ENCODE data around the gene IGF1. TPM values are rescaled to one million over a fixed set of nuclear protein-coding genes. Genes with fewer than 3 reads are reported as not detected.

IGF1 gene
- total RNA-seq, 5 donors from 2014 or later (not counting 1 experiment from before 2014, with no cell fraction given): 0.26 to 0.32 TPM; not detected in 3

- Mint-ChIP-seq H3K27me3 (peaks cover 3 to 4% of the 10 kb centered on the region in 2 donors), H3K4me1 (no peaks in the 10 kb centered on the region), H3K9me3 (no peaks in the 10 kb centered on the region), H3K27ac (no peak overlapping the region), H3K4me3 (no peak overlapping the region), H3K36me3 (no peaks in the 10 kb centered on the region)
- no peak overlapping the region for H3K4me3 ChIP-seq (ENCODE audit: control insufficient read depth in 1 of 2, extremely low read depth in 1 of 2, low read length in 1 of 2)
- no CpG with 5 or more reads among the region's 4 CpGs for WGBS (ENCODE audit: insufficient coverage)
- no peaks in the 10 kb centered on the region for H3K9me3 ChIP-seq
- no peaks in the 10 kb centered on the region for H3K4me1 ChIP-seq (ENCODE audit: control insufficient read depth in 1 of 2, extremely low read depth in 1 of 2, insufficient read depth in 2 of 2, low read length in 2 of 2)
- H3K27me3 ChIP-seq (replicated peaks in 1 of 2; ENCODE audit: control insufficient read depth in 2 of 2, extremely low read depth in 1 of 2, insufficient read depth in 2 of 2, low read length in 1 of 2): no peaks in the 10 kb centered on the region
- H3K27ac ChIP-seq (ENCODE audit: low read length): no peak overlapping the region
- no peaks in the 10 kb centered on the region for H3K36me3 ChIP-seq (ENCODE audit: control insufficient read depth in 2 of 2, extremely low read depth in 1 of 2, insufficient read depth in 1 of 2, low read length in 1 of 2)
- ATAC-seq (replicated peaks in 1 of 4) (no peak), DNase-seq (no peak)
- ChIA-PET CTCF (no interaction called here), POLR2A (no interaction called here)
Measured at GRCh38 chr12:102408487-102409297, 71.7 kb downstream of the IGF1 start.

GRCh38 chr12:102407776-102408486 lies 72.4 kb downstream of the IGF1 start:
- ChIA-PET CTCF (no interaction called here), POLR2A (no interaction called here)
- H3K4me3 Mint-ChIP-seq: no peak overlapping the region
- H3K4me1 Mint-ChIP-seq: no peaks in the 10 kb centered on the region
- ATAC-seq (replicated peaks in 1 of 4) (no peak), DNase-seq (no peak)
- H3K9me3 ChIP-seq: no peaks in the 10 kb centered on the region
- H3K27me3 Mint-ChIP-seq: peaks cover 3 to 4% of the 10 kb centered on the region in 2 donors
- H3K4me3 ChIP-seq (ENCODE audit: control insufficient read depth in 1 of 2, extremely low read depth in 1 of 2, low read length in 1 of 2): no peak overlapping the region
- H3K4me1 ChIP-seq (ENCODE audit: control insufficient read depth in 1 of 2, extremely low read depth in 1 of 2, insufficient read depth in 2 of 2, low read length in 2 of 2): no peaks in the 10 kb centered on the region
- WGBS (ENCODE audit: insufficient coverage): no CpG with 5 or more reads among the region's 3 CpGs
- no peaks in the 10 kb centered on the region for H3K36me3 Mint-ChIP-seq
- no peak overlapping the region for H3K27ac Mint-ChIP-seq
- H3K36me3 ChIP-seq (ENCODE audit: control insufficient read depth in 2 of 2, extremely low read depth in 1 of 2, insufficient read depth in 1 of 2, low read length in 1 of 2): no peaks in the 10 kb centered on the region
- H3K9me3 Mint-ChIP-seq: no peaks in the 10 kb centered on the region
- H3K27ac ChIP-seq (ENCODE audit: low read length): no peak overlapping the region
- no peaks in the 10 kb centered on the region for H3K27me3 ChIP-seq (replicated peaks in 1 of 2; ENCODE audit: control insufficient read depth in 2 of 2, extremely low read depth in 1 of 2, insufficient read depth in 2 of 2, low read length in 1 of 2)

GRCh38 chr12:102406033-102406584 lies 74.3 kb downstream of the IGF1 start:
- H3K9me3 Mint-ChIP-seq: no peaks in the 10 kb centered on the region
- H3K4me1 ChIP-seq (ENCODE audit: control insufficient read depth in 1 of 2, extremely low read depth in 1 of 2, insufficient read depth in 2 of 2, low read length in 2 of 2): no peaks in the 10 kb centered on the region
- peaks cover 3 to 4% of the 10 kb centered on the region in 2 donors for H3K27me3 Mint-ChIP-seq
- H3K36me3 Mint-ChIP-seq: no peaks in the 10 kb centered on the region
- H3K27ac ChIP-seq (ENCODE audit: low read length): no peak overlapping the region
- ChIA-PET CTCF (no interaction called here), POLR2A (no interaction called here)
- no peaks in the 10 kb centered on the region for H3K27me3 ChIP-seq (replicated peaks in 1 of 2; ENCODE audit: control insufficient read depth in 2 of 2, extremely low read depth in 1 of 2, insufficient read depth in 2 of 2, low read length in 1 of 2)
- H3K4me3 ChIP-seq (ENCODE audit: control insufficient read depth in 1 of 2, extremely low read depth in 1 of 2, low read length in 1 of 2): no peak overlapping the region
- H3K36me3 ChIP-seq (ENCODE audit: control insufficient read depth in 2 of 2, extremely low read depth in 1 of 2, insufficient read depth in 1 of 2, low read length in 1 of 2): no peaks in the 10 kb centered on the region
- DNase-seq (no peak), ATAC-seq (replicated peaks in 1 of 4) (no peak)
- H3K27ac Mint-ChIP-seq: no peak overlapping the region
- WGBS (ENCODE audit: insufficient coverage): 72% methylated on average over 6 of the region's 7 CpGs
- H3K9me3 ChIP-seq: no peaks in the 10 kb centered on the region
- H3K4me1 Mint-ChIP-seq: no peaks in the 10 kb centered on the region
- H3K4me3 Mint-ChIP-seq: no peak overlapping the region

GRCh38 chr12:102401087-102401486 lies 79.3 kb downstream of the IGF1 start:
- ChIA-PET POLR2A (no interaction called here), CTCF (no interaction called here)
- DNase-seq (no peak), ATAC-seq (replicated peaks in 1 of 4) (no peak)
- H3K9me3 ChIP-seq: no peaks in the 10 kb centered on the region
- 82% methylated on average over 1 of the region's 2 CpGs for WGBS (ENCODE audit: insufficient coverage)
- Mint-ChIP-seq H3K9me3 (no peaks in the 10 kb centered on the region), H3K36me3 (no peaks in the 10 kb centered on the region), H3K27ac (no peak overlapping the region), H3K4me3 (no peak overlapping the region), H3K4me1 (no peaks in the 10 kb centered on the region), H3K27me3 (peaks cover 4 to 6% of the 10 kb centered on the region in 2 donors)
- no peak overlapping the region for H3K4me3 ChIP-seq (ENCODE audit: control insufficient read depth in 1 of 2, extremely low read depth in 1 of 2, low read length in 1 of 2)
- no peaks in the 10 kb centered on the region for H3K36me3 ChIP-seq (ENCODE audit: control insufficient read depth in 2 of 2, extremely low read depth in 1 of 2, insufficient read depth in 1 of 2, low read length in 1 of 2)
- no peaks in the 10 kb centered on the region for H3K27me3 ChIP-seq (replicated peaks in 1 of 2; ENCODE audit: control insufficient read depth in 2 of 2, extremely low read depth in 1 of 2, insufficient read depth in 2 of 2, low read length in 1 of 2)
- H3K4me1 ChIP-seq (ENCODE audit: control insufficient read depth in 1 of 2, extremely low read depth in 1 of 2, insufficient read depth in 2 of 2, low read length in 2 of 2): no peaks in the 10 kb centered on the region
- no peak overlapping the region for H3K27ac ChIP-seq (ENCODE audit: low read length)

GRCh38 chr12:102399653-102400052 lies 80.7 kb downstream of the IGF1 start:
- Histone ChIP-seq H3K36me3 (ENCODE audit: control insufficient read depth in 2 of 2, extremely low read depth in 1 of 2, insufficient read depth in 1 of 2, low read length in 1 of 2) (no peaks in the 10 kb centered on the region), H3K27me3 (replicated peaks in 1 of 2; ENCODE audit: control insufficient read depth in 2 of 2, extremely low read depth in 1 of 2, insufficient read depth in 2 of 2, low read length in 1 of 2) (no peaks in the 10 kb centered on the region), H3K4me3 (ENCODE audit: control insufficient read depth in 1 of 2, extremely low read depth in 1 of 2, low read length in 1 of 2) (no peak overlapping the region), H3K9me3 (no peaks in the 10 kb centered on the region), H3K27ac (ENCODE audit: low read length) (no peak overlapping the region), H3K4me1 (ENCODE audit: control insufficient read depth in 1 of 2, extremely low read depth in 1 of 2, insufficient read depth in 2 of 2, low read length in 2 of 2) (no peaks in the 10 kb centered on the region)
- Mint-ChIP-seq H3K27ac (no peak overlapping the region), H3K27me3 (peaks cover 4 to 7% of the 10 kb centered on the region in 2 donors), H3K4me3 (no peak overlapping the region), H3K9me3 (no peaks in the 10 kb centered on the region), H3K4me1 (no peaks in the 10 kb centered on the region), H3K36me3 (no peaks in the 10 kb centered on the region)
- CTCF ChIA-PET: no interaction called here
- ATAC-seq (replicated peaks in 1 of 4) (no peak), DNase-seq (no peak)
- no CpG with 5 or more reads among the region's 1 CpG for WGBS (ENCODE audit: insufficient coverage)
- POLR2A ChIA-PET: no interaction called here

- Mint-ChIP-seq H3K27ac (no peak overlapping the region), H3K36me3 (no peaks in the 10 kb centered on the region), H3K4me1 (no peaks in the 10 kb centered on the region), H3K4me3 (no peak overlapping the region), H3K27me3 (peaks cover 0 to 4% of the 10 kb centered on the region in 2 donors), H3K9me3 (no peaks in the 10 kb centered on the region)
- no peaks in the 10 kb centered on the region for H3K36me3 ChIP-seq (ENCODE audit: control insufficient read depth in 2 of 2, extremely low read depth in 1 of 2, insufficient read depth in 1 of 2, low read length in 1 of 2)
- POLR2A ChIA-PET: interaction anchor here in 1 of 2 donors (0.7 kb wide), 1 partner anchor 399 kb away, joined by 4 read pairs; no protein-coding TSS in a partner anchor
- WGBS (ENCODE audit: insufficient coverage): no CpG with 5 or more reads among the region's 2 CpGs
- no peaks in the 10 kb centered on the region for H3K27me3 ChIP-seq (replicated peaks in 1 of 2; ENCODE audit: control insufficient read depth in 2 of 2, extremely low read depth in 1 of 2, insufficient read depth in 2 of 2, low read length in 1 of 2)
- ATAC-seq (replicated peaks in 1 of 4): no peak
- no peak for DNase-seq
- CTCF ChIA-PET: interaction anchor here in 1 of 2 donors (0.6 kb wide), 1 partner anchor 88 kb away, joined by 3 read pairs; no protein-coding TSS in a partner anchor
- no peak overlapping the region for H3K4me3 ChIP-seq (ENCODE audit: control insufficient read depth in 1 of 2, extremely low read depth in 1 of 2, low read length in 1 of 2)
- H3K9me3 ChIP-seq: no peaks in the 10 kb centered on the region
- no peaks in the 10 kb centered on the region for H3K4me1 ChIP-seq (ENCODE audit: control insufficient read depth in 1 of 2, extremely low read depth in 1 of 2, insufficient read depth in 2 of 2, low read length in 2 of 2)
- no peak overlapping the region for H3K27ac ChIP-seq (ENCODE audit: low read length)
Measured at GRCh38 chr12:102396276-102396675, 84.1 kb downstream of the IGF1 start.
